Left renal pelvis (tissue), 4 donors: ENCODE data around the gene RFWD3. TPM values are rescaled to one million over a fixed set of nuclear protein-coding genes. Genes with fewer than 3 reads are reported as not detected.

ENCODE experiments used
- DNase-seq, 4 donors: peaks; one replicate each; pipeline ENCODE4 v3.0.0-alpha.2; 2013; ENCODE audit warnings: low read depth in 4 of 4, low spot score in 3 of 4
- polyA plus RNA-seq, 4 donors: library from polyadenylated mRNA; unstranded; fragments of 120-200 nt; gene quantifications; one replicate each; pipeline ENCODE4 v1.2.1, GENCODE V29; 2013; ENCODE audit not compliant: insufficient read length in 4 of 4

RFWD3 gene
- polyA plus RNA-seq, 4 donors, result 18.2 to 30.3 (median 28.6) TPM

DNA sequence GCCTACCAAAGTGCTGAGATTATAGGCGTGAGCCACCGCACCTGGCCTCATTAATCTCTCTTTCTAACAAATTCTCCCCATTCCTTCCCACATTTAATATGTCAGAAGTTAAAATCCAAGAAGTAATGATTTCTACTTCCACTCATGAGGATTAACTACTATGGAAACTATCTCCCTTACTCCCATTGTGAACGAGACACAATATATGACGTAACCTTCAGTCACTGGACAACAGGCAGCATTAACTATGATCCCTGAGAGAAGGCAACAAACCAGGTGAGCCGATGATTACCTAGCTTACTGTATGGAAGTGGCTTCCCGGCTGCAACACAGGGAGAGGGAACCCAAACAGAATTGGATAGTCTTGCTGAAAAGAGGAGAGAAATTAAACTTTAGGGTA lies 79.7 kb downstream of the RFWD3 start:
- no peak for DNase-seq

DNA sequence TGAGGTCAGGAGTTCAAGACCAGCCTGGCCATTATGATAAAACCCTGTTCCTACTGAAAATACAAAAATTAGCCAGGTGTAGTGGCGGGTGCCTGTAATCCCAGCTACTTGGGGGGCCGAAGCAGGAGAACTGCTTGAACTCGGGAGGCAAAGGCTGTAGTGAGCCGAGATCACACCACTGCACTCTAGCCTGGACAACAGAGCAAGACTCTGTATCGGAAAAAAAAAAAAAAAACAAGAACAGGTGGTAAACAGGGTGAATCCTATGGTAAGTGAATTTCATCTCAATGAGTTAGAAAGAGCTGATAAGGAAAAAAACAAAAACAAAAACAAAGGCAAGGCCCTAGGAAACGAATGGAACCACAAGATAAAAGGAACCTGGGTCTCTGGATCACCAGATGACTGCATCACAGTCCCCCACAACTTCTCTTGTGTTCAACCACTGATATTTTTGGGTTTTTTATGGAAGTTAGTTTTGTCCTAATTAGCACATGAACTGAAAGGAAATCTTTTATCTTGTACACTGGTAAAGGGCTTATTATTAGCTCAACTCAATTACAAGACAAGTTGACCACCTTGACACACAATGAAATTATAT lies 80.7 kb downstream of the RFWD3 start:
- no peak for DNase-seq

DNA sequence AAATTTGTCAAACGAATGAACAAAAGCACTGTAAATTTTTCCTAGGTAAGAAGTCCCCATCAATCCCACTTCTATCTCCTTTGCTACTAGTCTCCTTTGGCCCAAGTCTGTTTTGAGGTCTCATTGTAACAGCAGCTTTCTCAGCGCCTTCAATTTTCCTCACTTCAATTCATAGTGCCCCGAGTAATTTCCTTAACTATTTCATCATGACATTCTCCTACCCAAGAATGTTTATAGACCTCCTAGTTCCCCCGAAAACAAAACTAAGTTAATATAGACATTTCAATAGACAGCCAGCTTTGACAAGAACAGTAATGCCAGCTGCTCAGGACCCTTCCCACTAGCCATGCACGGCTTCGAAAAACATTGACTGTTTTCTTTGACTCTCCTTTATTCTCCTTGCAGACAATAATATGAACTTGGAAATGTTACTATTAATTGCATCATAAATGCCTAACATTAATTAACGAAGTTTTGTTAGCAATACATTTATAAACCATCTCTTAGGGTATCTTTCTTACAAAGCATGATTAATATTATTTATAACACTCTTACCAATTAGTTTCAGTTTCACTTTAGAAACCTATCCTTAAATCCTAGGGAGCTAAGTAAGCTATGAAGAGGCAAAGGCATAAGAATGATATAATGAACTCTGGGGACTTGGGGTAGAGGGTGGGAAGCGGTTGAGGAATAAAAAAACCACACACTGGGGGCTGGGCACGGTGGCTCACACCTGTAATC lies 82.6 kb downstream of the RFWD3 start:
- DNase-seq, result no peak

DNA sequence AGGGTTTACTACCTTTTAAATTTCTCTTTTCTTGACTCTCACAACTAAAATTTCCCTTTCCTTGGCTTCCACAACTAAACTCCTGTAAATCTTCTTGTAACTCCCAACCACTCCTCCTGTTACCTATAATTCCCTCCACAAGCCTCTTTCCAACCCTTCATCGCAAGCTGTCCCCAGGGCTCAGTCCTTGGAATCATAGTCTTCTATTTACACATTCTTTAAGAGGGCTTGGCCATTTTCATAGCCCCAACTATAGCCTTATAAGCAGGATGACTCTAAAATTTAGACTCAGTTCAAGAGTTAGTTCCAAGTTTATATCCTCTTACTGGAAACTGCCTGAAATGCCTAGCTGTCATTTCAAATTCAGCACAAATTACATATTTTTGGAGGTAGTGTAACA lies 83.7 kb downstream of the RFWD3 start:
- no peak for DNase-seq

DNA sequence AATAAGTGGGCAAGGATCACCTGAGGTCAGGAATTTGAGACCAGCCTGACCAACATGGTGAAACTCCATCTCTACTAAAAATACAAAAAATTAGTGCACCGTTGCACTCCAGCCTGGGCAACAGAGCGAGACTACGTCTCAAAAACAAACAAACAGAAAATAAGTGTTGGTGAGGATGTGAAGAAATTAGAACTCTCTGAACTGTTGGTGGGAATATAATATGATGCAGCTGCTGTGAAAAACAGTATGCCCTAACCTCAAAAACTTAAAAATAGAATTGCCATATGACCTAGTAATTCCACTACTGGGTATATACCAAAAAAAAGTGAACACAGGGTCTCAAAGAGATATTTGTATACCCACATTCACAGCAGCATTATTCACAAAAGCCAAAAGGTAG lies 85.8 kb downstream of the RFWD3 start:
- no peak for DNase-seq

DNA sequence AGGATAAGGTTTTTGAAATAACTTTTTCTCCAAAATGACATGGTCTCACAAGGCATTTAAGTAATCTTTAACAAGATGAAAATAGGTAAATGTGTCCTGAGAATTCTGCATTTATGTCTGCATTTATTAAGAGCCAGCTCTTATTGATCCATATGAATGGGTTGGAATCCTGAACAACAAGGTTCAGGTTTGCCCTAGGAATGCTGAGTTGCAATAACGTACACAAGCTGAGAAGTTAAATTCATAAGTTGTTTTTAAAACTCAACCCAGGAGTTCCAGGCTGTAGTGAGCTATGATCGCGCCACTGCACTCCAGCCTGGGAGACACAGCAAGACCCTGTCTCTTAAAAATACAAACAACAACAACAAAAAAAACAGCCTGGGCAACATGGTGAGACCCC lies 87.8 kb downstream of the RFWD3 start:
- no peak for DNase-seq

DNA sequence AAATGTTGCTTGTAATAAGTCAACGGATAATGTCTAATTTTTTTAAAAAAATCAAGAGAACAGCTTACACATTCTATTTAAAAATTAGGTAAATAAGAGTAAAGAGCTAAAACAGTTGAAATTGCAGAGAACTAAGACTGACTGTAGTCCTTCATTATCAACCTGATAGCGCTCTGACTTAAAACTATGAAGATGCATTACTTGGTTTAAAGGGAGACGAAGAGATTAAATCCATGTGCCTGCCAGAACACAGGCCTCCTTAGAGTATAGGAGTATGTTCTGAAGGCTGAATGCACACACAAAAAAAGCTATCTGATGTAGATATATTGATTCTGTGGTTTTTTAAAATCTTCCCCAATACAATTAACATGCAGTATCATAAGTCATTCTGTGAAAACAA lies 88.2 kb downstream of the RFWD3 start:
- no peak for DNase-seq

DNA sequence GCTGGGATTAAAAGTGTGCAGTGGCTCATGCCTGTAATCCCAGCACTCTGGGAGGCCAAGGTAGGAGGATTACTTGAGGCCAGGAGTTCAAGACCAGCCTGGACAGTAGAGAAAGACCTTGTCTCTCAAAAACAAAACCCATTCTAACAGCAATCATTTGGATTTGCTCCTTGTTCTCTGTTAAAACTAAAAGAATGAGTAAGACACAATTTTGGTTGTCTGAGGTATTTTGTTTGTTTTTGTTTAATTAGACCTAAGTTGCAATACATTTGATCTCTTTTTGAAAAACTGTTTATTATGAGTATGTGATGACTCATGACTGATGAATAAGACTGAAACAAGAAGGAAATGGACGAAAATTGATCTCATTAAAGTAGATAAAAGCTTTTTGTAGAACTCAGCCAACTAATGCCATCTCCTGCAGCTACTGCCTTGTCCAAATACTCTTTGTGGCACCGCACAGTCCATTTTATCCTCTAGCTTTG lies 88.8 kb downstream of the RFWD3 start:
- DNase-seq, result no peak

DNA sequence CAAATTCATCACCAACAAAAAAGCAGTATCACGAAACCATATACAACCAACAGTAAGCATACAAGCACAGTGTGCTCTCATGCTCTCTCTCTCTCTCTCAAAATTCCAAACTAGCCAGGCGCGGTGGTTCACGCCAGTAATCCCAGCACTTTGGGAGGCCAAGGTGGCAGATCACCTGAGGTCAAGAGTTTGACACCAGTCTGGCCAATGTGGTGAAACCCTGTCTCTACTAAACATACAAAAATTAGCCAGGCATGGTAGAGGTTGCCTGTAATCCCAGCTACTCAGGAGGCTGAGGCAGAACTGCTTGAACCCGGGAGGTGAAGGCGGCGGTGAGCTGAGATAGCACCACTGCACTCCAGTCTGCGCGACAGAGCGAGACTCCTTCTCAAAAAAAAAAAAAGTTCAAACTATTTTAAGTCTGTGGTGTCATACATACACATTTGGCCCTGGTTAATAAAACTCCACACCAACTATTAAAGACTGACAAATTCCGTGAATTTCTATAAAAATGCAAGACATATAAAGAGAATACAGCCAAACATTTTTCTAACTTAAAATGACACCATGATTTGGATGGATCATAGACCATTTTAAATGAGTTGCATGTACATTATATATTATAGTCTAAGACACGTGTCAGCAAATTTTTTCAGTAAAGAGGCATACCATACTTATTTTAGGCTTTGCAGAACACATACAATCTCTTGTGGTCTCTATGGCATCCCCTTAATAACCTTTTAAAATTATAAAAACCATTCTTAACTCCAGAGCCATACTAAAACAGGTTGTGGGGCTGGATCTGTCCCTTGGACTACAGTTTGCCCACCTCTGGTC lies 90.7 kb downstream of the RFWD3 start:
- DNase-seq, result no peak

DNA sequence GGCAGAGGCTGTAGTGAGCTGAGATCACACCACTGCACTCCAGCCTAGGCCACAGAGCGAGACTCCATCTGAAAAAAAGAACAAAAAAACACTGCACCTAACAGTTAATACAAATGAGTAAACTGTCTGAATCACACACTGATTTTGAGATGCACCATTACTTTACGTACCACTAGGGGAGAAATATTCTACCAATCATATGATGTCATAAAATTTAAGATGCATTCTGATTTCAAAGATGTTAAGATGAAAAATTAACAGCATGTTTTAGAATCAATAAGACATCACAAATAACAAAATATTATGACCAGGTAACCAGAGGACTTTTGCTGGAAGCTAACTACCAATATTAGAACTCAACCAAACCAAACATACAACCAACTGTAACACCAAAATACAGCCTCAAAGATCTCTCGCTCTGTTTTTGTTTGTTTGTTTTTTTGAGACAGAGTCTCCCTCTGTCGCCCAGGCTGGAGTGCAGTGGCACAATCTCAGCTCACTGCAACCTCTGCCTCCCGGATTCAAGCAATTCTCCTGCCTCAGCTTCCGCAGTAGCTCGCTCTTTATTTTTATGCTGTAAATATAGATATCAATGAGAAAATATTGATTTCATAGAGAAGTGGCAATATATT lies 91.4 kb downstream of the RFWD3 start:
- no peak for DNase-seq

DNA sequence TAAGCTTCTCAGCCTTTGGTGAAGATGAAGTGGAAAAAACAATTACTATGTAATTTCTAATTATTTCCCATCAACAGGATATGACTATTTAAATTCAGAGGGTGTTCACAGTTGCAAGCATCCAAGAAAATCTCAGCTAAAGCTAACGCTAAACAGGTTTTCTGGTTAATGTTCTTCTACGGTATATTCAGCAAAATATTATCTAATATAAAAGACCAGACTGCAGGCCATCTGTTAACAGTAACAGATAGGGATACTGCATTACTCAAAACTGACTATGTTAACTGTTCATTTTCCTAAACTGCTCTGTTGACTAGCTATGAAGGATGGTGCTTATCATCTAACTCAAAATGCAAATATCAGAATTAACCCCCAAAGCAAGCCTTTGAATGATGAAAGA lies 92.5 kb downstream of the RFWD3 start:
- no peak for DNase-seq

DNA sequence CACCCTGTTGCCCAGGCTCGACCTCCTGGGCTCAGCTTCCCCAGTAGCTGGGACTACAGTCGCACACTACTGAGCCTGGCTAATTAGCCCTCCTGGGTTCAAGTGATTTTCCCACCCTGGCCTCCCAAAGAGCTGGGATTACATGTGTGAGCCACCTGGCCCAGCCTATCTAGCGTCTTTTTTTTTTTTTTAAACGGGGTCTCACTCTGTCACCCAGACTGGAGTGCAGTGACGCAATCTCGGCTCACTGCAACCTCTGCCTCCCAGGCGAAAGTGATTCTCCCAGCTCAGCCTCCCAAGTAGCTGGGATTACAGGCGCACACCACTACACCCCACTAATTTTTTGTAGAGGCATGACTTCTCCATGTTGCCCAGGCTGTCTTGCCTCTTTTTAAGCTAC lies 93.1 kb downstream of the RFWD3 start:
- DNase-seq, result no peak

Other genes with a start within 250 kb of the RFWD3 start
- 100 to 1,000 TPM in 2 of 4 donors, 10 to 100 TPM in 1, 1 to 10 TPM in 1; 1.5 to 118 (median 98.0) TPM for gene CLEC18B, start 245.4 kb downstream of the RFWD3 start, polyA plus RNA-seq
- 100 to 1,000 TPM; 146 to 210 (median 166) TPM for gene GLG1, start 59.8 kb downstream of the RFWD3 start, polyA plus RNA-seq
- gene MLKL, start 34.0 kb upstream of the RFWD3 start, polyA plus RNA-seq, result 1 to 10 TPM; 2.7 to 4.7 (median 3.7) TPM
- gene FA2H, start 107.9 kb upstream of the RFWD3 start, polyA plus RNA-seq, result 1 to 10 TPM in 3 of 4 donors, under 1 TPM in 1; 0.15 to 5.9 (median 4.1) TPM